NCI-H1417 treated with DMSO at 0.1 percent for 48 hours (cell line): ENCODE results near the gene RXRA.

ENCODE experiments used
- DNase-seq: peaks from one replicate; lab custom pipeline; 2025; lab: John Stamatoyannopoulos, UW

RXRA gene

DNA sequence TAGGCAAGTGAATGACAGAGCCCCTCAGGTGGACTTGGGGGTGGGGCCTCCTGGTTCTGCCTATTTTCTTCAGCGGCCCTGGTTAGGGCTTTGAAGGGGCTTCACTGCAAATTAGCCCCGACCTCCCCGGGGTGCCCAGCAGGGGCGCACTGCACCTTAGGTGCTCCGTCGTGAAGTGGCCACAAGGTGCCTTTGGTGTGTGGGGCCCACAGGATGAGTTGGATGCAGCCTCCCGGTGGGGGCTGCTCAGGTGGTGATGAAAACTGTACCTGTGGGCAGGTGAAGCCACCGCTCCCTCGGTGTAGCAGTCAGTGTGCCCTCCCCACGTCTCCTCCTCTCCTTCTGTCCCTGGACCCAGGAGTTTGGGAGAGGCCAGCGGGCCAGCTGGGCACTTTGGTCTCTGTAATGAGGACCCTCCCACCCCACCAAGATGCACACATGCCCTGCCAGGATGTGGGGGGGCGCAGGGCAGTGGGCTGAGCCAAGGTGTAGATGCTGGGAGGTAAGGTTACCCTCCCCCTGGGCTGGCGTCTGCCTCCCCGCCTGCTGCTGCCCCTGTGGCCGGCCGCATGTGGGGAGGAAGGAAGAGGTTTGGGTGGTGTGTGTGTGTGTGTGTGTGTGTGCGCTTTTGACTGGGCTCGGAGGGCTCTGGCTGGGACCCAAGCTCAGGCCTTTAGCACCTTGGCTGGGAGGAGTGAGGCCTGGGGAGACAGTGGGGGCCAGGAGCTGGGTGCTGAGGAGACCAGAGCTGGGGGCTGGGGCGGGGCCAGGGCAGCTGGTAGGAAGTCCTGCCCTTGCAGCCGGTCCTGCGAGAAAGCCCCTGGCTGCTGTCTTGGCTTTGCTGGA is 55.6 kb downstream of the RXRA start:
- no peak for DNase-seq

- DNase-seq: no peak
Observed at GRCh38 chr9:134382733-134383132, 56.5 kb downstream of the RXRA start.

GRCh38 chr9:134383148-134383547 is 56.9 kb downstream of the RXRA start:
- no peak for DNase-seq

GRCh38 chr9:134384811-134385479 is 58.7 kb downstream of the RXRA start:
- no peak for DNase-seq

- no peak for DNase-seq
Observed at GRCh38 chr9:134385915-134386314, 59.7 kb downstream of the RXRA start.

GRCh38 chr9:134386951-134387831 is 60.9 kb downstream of the RXRA start:
- DNase-seq: no peak

- DNase-seq: no peak
Observed at GRCh38 chr9:134388289-134388808, 62.1 kb downstream of the RXRA start.

- DNase-seq: no peak
Observed at GRCh38 chr9:134388976-134389375, 62.7 kb downstream of the RXRA start.

DNA sequence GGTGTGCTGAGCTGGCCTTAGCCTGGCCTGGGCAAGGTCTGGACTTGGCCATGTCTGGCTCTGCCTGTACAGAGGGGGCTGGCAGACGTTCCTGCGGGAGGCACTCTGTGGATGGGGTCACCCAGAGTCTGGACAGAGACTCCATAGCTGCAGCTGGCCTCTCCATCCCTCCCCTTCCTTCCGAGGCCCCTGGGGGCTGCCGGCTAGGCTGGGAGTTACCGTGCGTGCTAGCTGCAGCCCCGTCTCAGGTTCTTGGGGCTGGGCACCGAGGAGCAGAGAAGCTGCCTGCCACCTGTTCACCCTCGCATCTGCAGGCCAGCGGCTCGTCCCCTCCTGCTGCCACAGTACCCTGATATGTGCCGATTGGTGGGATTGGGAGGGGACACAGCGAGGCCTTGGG is 63.4 kb downstream of the RXRA start:
- DNase-seq: no peak

- no peak for DNase-seq
Observed at GRCh38 chr9:134390537-134390936, 64.3 kb downstream of the RXRA start.

- DNase-seq: no peak
Observed at GRCh38 chr9:134390947-134391318, 64.7 kb downstream of the RXRA start.

DNA sequence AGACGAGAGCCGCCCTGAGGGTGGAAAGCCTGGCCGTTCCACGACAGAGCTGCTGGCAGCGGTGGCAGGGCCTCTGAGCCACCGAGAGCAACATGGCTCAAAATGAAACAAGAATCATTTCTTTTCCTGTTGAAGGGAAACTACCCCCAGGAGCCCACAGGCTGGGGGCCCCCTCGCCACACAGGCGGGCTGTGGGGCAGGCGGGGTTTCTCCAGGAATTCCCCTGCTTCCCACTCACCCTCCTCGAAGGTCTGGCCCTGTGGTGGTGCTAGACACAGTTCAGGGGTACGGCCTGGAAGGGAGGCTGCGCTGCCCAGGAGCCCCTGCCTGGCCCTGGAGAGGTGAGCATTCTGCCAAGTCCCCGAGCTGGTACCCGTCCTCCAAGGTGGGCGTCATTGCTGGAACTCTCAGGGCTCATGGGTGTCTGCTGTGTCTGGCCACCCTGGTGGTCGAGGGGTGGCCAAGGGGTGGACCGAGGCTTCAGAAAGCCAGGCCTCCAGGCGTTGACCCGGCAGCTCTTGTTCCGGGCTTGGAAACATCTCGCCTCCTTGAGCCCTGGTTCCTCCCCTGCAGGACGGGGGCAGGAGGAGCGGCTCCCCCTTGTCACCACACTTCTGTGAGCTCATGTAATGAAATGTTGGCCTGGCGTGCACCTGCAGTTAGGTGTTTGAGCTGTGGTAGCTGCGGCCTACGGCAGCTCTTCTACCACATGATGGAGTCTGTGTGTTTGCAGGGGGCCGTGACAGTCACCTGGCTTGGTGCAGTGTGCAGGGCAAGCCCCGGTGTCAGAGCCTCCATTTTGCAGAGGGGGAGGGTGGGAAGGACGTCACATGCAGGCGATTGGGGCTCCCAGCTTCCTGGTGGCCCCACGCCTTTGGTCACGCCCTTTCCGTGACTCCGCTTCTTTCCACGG is 65.3 kb downstream of the RXRA start:
- DNase-seq: no peak

DNA sequence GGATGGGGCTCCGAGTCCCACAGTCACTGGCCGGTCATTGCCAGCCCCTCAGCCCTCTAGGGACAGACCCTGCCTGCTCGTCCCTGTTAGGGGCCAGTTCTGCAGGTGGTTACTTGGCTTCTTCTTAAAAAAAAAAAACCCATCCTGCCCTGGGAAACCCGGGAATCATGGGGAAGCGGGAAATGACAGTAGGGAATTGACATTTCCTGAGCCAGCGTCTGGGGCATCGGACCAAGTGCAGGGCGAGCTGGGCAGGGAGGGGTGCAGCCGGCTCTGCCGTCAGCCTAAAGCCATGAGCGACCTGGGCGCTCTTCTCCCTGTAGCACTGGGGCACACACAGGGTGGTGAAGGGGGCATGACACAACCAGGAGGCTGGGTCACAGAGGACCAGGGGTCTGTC is 66.6 kb downstream of the RXRA start:
- DNase-seq: no peak

- no peak for DNase-seq
Observed at GRCh38 chr9:134393582-134394280, 67.5 kb downstream of the RXRA start.

GRCh38 chr9:134395002-134395517 is 68.8 kb downstream of the RXRA start:
- DNase-seq: no peak

DNA sequence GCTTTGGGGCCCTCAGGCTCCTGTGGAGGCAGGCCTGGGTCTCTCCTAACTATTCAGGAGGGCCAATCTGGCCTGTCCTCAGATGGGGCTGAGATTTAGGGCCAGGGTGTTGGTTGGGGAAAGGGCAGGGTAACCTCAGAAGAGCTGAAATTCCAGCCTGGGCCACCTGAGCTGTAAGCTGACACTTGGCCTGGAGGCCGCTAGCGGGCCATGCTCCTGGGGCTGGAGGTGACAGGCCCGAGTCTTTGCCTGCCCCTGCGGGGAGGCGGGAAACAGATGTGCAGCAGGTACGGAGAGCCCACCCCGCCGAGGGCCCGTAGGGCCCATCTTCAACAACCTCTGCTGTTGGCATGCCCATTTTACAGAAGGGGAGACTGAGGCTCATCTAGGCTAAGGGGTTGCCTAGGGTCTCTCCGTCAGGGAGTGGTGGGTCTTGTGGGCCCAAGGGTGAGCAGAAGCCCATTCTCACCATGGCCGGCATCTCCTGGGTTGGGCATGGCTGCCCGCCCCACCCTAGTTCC is 69.5 kb downstream of the RXRA start:
- DNase-seq: no peak

DNA sequence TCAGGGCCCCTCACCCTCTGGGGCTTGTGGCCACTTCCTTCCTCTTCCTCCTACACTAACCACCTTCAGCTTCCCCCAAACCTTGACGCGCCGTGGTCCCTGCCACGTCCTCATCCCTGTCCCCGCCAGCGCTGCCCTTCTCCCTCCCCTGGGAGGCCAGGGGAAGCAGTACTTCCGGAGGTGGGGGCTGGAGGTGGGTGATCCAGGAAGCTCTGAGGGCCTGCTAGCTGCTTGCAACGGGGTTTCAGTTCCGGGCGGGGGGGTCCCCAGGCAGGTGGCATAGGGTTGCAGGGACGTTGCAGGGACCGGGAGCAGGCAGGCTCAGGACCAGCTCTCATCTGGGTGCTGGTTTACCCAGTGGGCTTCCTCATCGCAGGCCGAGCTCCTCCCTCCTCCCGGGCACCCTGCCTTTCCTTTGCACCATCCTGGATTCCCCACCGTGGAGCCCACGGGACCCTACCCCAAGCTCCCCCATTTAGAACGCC is 70.0 kb downstream of the RXRA start:
- no peak for DNase-seq

- no peak for DNase-seq
Observed at GRCh38 chr9:134396825-134397224, 70.6 kb downstream of the RXRA start.

- DNase-seq: no peak
Observed at GRCh38 chr9:134398756-134399155, 72.5 kb downstream of the RXRA start.

GRCh38 chr9:134399435-134400056 is 73.3 kb downstream of the RXRA start:
- DNase-seq: no peak
